HG03520 (cell line): ENCODE data around the gene CXCL13.
A peak's percentile ranks its signal among the peaks of the same experiment; 100 is the strongest.
"Not testable (repeated sequence)": the region's sequence is repeated elsewhere in the genome, so short reads cannot be mapped to it uniquely, and the experiment has no call there.

Experiments
- ATAC-seq: cut with Tn5 transposase; IDR thresholded peaks from one replicate; pipeline ENCODE4 v1.9.1; 2021; ENCODE audit warnings: mild to moderate bottlenecking, moderate library complexity; ENCODE audit not compliant: unreplicated experiment

The CXCL13 gene

GRCh38 chr4:77600521-77601451 lies 4.8 kb upstream of the CXCL13 start:
- peak; percentile 60 for ATAC-seq

- ATAC-seq = no peak
These were observed 3.9 kb upstream of the CXCL13 start for GRCh38 chr4:77601614-77602187.

GRCh38 chr4:77613267-77613666 lies 7.6 kb downstream of the CXCL13 start:
- ATAC-seq = no peak

- ATAC-seq = no peak
These were observed 9.5 kb downstream of the CXCL13 start for GRCh38 chr4:77615153-77615552.

- no peak for ATAC-seq
These were observed 11.6 kb downstream of the CXCL13 start for GRCh38 chr4:77617203-77617602.

- peak; percentile 88 for ATAC-seq
These were observed 13.0 kb downstream of the CXCL13 start for GRCh38 chr4:77618383-77619241.

- ATAC-seq = no peak
These were observed 13.8 kb downstream of the CXCL13 start for GRCh38 chr4:77619408-77619807.

GRCh38 chr4:77621254-77621653 lies 15.6 kb downstream of the CXCL13 start:
- ATAC-seq = no peak

- ATAC-seq = no peak
These were observed 17.5 kb downstream of the CXCL13 start for GRCh38 chr4:77623091-77623490.

GRCh38 chr4:77624213-77624612 lies 18.6 kb downstream of the CXCL13 start:
- ATAC-seq = no peak

- no peak for ATAC-seq
These were observed 19.9 kb downstream of the CXCL13 start for GRCh38 chr4:77625485-77625884.

GRCh38 chr4:77629885-77630284 lies 24.3 kb downstream of the CXCL13 start:
- ATAC-seq = peak; percentile 90

GRCh38 chr4:77631276-77631675 lies 25.7 kb downstream of the CXCL13 start:
- ATAC-seq = no peak

- no peak for ATAC-seq
These were observed 28.6 kb downstream of the CXCL13 start for GRCh38 chr4:77634132-77634785.

GRCh38 chr4:77635246-77635645 lies 29.6 kb downstream of the CXCL13 start:
- no peak for ATAC-seq

GRCh38 chr4:77635876-77636275 lies 30.3 kb downstream of the CXCL13 start:
- ATAC-seq = no peak

- ATAC-seq = no peak
These were observed 31.3 kb downstream of the CXCL13 start for GRCh38 chr4:77636902-77637301.

GRCh38 chr4:77644069-77644468 lies 38.4 kb downstream of the CXCL13 start:
- ATAC-seq = not testable (repeated sequence)

- ATAC-seq = no peak
These were observed 45.2 kb downstream of the CXCL13 start for GRCh38 chr4:77650787-77651186.

GRCh38 chr4:77651820-77652219 lies 46.2 kb downstream of the CXCL13 start:
- ATAC-seq = no peak
